HG02623 (cell line): ENCODE measurements around the gene PDE4A.
"Not testable (repeated sequence)": the region's sequence is repeated elsewhere in the genome, so short reads cannot be mapped to it uniquely, and the experiment has no call there.

Source experiments
- ATAC-seq: cut with Tn5 transposase; IDR thresholded peaks from one replicate; pipeline ENCODE4 v1.9.1; 2021; ENCODE audit warnings: moderate library complexity; ENCODE audit not compliant: unreplicated experiment

Gene PDE4A

GRCh38 chr19:10461047-10461949 lies 41.0 kb downstream of the PDE4A start:
- ATAC-seq: peak; percentile 79

- ATAC-seq: not testable (repeated sequence)
Observed at GRCh38 chr19:10462042-10462441, 41.7 kb downstream of the PDE4A start.

- ATAC-seq: no peak
Observed at GRCh38 chr19:10462557-10462956, 42.2 kb downstream of the PDE4A start.

- ATAC-seq: no peak
Observed at GRCh38 chr19:10464456-10464855, 44.1 kb downstream of the PDE4A start.

GRCh38 chr19:10467104-10467706 lies 46.9 kb downstream of the PDE4A start:
- no peak for ATAC-seq

GRCh38 chr19:10468133-10468532 lies 47.8 kb downstream of the PDE4A start:
- ATAC-seq: no peak

- ATAC-seq: no peak
Observed at GRCh38 chr19:10471909-10472308, 51.6 kb downstream of the PDE4A start.

- no peak for ATAC-seq
Observed at GRCh38 chr19:10473192-10473591, 52.9 kb downstream of the PDE4A start.

GRCh38 chr19:10474962-10475451 lies 54.7 kb downstream of the PDE4A start:
- no peak for ATAC-seq

GRCh38 chr19:10478476-10478875 lies 58.1 kb downstream of the PDE4A start:
- no peak for ATAC-seq

- no peak for ATAC-seq
Observed at GRCh38 chr19:10478903-10479384, 58.6 kb downstream of the PDE4A start.

GRCh38 chr19:10486551-10486950 lies 66.2 kb downstream of the PDE4A start:
- no peak for ATAC-seq

GRCh38 chr19:10491472-10492047 lies 71.2 kb downstream of the PDE4A start:
- no peak for ATAC-seq

GRCh38 chr19:10497371-10497770 lies 77.0 kb downstream of the PDE4A start:
- ATAC-seq: no peak

GRCh38 chr19:10499550-10500246 lies 79.4 kb downstream of the PDE4A start:
- ATAC-seq: no peak

GRCh38 chr19:10500247-10500592 lies 79.9 kb downstream of the PDE4A start:
- ATAC-seq: no peak

- ATAC-seq: peak; percentile 35
Observed at GRCh38 chr19:10501971-10502523, 81.7 kb downstream of the PDE4A start.

GRCh38 chr19:10502524-10503001 lies 82.2 kb downstream of the PDE4A start:
- peak; percentile 74 for ATAC-seq

GRCh38 chr19:10503002-10503789 lies 82.9 kb downstream of the PDE4A start, which contains the start of gene KEAP1:
Gene KEAP1 (minus strand): TSS chr19:10503356. CDS start chr19:10500033, 3,323 bp downstream.
- ATAC-seq: peak; percentile 23
